ENCODE results near the gene SH3PXD2A.
A peak's percentile ranks its signal among the peaks of the same experiment; 100 is the strongest.
"Not testable (repeated sequence)": the region's sequence is repeated elsewhere in the genome, so short reads cannot be mapped to it uniquely, and the experiment has no call there.

SH3PXD2A gene

GRCh38 chr10:103666087-103666761 lies 189.2 kb downstream of the SH3PXD2A start:
- in situ Hi-C loops (cut with HindIII; ENCODE audit: low sequenced_read_pairs): no loop called here
- H3K4me3 ChIP-seq (ENCODE audit: low read depth, low read length): no peak overlapping the region
- TF ChIP-seq CTCF (IDR thresholded peaks at IDR 0.05; ENCODE audit: low read depth, low read length): peak; percentile 60
- no peak for DNase-seq (ENCODE audit: low read depth, low spot score)

DNA sequence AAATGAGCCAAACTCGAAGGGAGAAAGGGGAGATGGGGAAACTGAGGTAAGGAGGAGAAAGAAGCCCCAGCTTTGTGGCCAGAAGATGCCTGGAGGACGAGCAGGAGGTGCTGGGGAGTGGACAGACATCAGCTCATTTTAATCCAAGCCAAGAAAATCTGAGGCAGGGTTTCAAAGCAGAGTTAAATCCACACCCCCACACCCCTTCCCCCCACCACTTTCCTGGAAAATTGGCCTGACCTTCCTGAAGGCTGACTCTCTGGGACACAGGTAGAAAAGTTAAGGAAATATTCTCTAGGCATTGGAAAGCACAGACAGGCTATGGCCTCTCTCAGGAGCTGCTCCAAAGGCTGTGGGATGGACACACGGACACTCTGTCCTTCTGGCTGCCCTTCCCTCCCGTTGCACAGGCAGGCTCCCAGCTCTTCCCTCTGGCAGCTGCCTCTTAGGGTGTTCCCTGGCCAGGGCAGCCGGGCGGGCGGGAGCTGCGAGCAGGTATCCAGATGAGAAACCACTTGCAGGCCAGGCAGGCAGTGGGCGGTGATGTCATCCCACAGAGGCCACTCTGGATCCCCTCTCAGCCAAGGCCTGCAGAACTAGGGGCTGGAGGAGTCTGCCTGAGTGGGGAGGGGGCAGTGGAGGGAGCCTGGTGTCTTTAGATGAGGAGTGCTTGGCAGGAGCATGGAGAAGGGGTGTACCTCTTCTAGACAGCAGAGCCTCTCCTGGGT lies 190.1 kb downstream of the SH3PXD2A start:
- TF ChIP-seq CTCF (IDR thresholded peaks at IDR 0.05; ENCODE audit: low read depth, low read length): no peak
- no peak for DNase-seq (ENCODE audit: low read depth, low spot score)
- no peak overlapping the region for H3K4me3 ChIP-seq (ENCODE audit: low read depth, low read length)
- in situ Hi-C loops (cut with HindIII; ENCODE audit: low sequenced_read_pairs): no loop called here

DNA sequence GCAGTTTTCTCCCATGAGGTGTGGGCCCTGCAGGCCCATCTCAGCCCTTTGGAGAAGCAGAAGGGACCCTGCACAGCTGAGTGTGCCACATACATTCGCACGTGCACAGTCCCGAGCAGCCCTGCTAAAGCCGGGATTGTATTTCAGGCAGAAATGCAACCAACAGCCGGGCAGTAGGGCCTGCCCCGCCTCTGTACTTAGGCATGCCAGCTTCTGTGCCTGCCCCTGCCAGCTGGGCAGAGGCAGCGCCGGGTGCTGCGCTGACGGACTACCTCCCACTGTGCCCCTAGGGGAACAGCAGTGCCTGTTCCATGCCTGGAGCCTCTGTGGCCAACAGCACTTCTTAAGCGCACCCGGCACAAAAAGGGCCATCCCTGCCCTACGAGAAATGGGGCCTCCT lies 191.6 kb downstream of the SH3PXD2A start:
- in situ Hi-C loops (cut with HindIII; ENCODE audit: low sequenced_read_pairs): no loop called here
- no peak overlapping the region for H3K4me3 ChIP-seq (ENCODE audit: low read depth, low read length)
- no peak for DNase-seq (ENCODE audit: low read depth, low spot score)
- TF ChIP-seq CTCF (IDR thresholded peaks at IDR 0.05; ENCODE audit: low read depth, low read length): no peak

- no peak for DNase-seq (ENCODE audit: low read depth, low spot score)
- in situ Hi-C loops (cut with HindIII; ENCODE audit: low sequenced_read_pairs): no loop called here
- TF ChIP-seq CTCF (IDR thresholded peaks at IDR 0.05; ENCODE audit: low read depth, low read length): no peak
- H3K4me3 ChIP-seq (ENCODE audit: low read depth, low read length): no peak overlapping the region
Observed at GRCh38 chr10:103663236-103663635, 192.1 kb downstream of the SH3PXD2A start.

GRCh38 chr10:103662704-103663103 lies 192.7 kb downstream of the SH3PXD2A start:
- H3K4me3 ChIP-seq (ENCODE audit: low read depth, low read length); DNase-seq (ENCODE audit: low read depth, low spot score); in situ Hi-C loops (cut with HindIII; ENCODE audit: low sequenced_read_pairs): not testable (repeated sequence)

- DNase-seq (ENCODE audit: low read depth, low spot score): peak; percentile 84
- peak overlapping the region; percentile 50 for H3K4me3 ChIP-seq (ENCODE audit: low read depth, low read length)
- in situ Hi-C loops (cut with HindIII; ENCODE audit: low sequenced_read_pairs): no loop called here
- no peak for TF ChIP-seq CTCF (IDR thresholded peaks at IDR 0.05; ENCODE audit: low read depth, low read length)
Observed at GRCh38 chr10:103661198-103661950, 194.0 kb downstream of the SH3PXD2A start.
